IMR-90 (cell line): Measurements from ENCODE around the gene SFXN3.

ENCODE experiments used
- BHLHE40 ChIP-seq: fragments of 150-350 bp; IDR thresholded peaks from 2 replicates; pipeline ENCODE4 v1.6.1; 2016; ENCODE audit warnings: mild to moderate bottlenecking, low read depth, low read length
- CEBPB ChIP-seq: IDR thresholded peaks from 2 replicates; pipeline ENCODE4 v1.6.1; 2012; ENCODE audit warnings: low read depth, low read length, improper control_type of control experiment
- CTCF ChIP-seq: conservative IDR thresholded peaks from 2 replicates; pipeline ENCODE4 v1.5.1; 2012; ENCODE audit warnings: mild to moderate bottlenecking, low read depth, low read length, improper control_type of control experiment
- MAFK ChIP-seq: IDR thresholded peaks from 2 replicates; pipeline ENCODE4 v1.6.1; 2012; ENCODE audit warnings: low read depth, low read length, improper control_type of control experiment
- MAZ ChIP-seq: IDR thresholded peaks from 2 replicates; pipeline ENCODE4 v1.6.1; 2012; ENCODE audit warnings: low read depth, mild to moderate bottlenecking, low read length, improper control_type of control experiment, moderate library complexity, borderline replicate concordance
- MXI1 ChIP-seq: IDR thresholded peaks from 2 replicates; pipeline ENCODE4 v1.6.1; 2012; ENCODE audit warnings: low read depth, mild to moderate bottlenecking, low read length, moderate library complexity, borderline replicate concordance
- POLR2A ChIP-seq: IDR thresholded peaks from 2 replicates; pipeline ENCODE4 v1.6.1; 2012; ENCODE audit warnings: mild to moderate bottlenecking, low read depth, low read length
- RAD21 ChIP-seq: IDR thresholded peaks from 2 replicates; pipeline ENCODE4 v1.6.1; 2012; ENCODE audit warnings: low read length, improper control_type of control experiment
- RCOR1 ChIP-seq: IDR thresholded peaks from 2 replicates; pipeline ENCODE4 v1.6.1; 2012; ENCODE audit warnings: mild to moderate bottlenecking, low read length, improper control_type of control experiment; ENCODE audit not compliant: insufficient replicate concordance
- RFX5 ChIP-seq: IDR thresholded peaks from 2 replicates; pipeline ENCODE4 v1.8.0; 2012; ENCODE audit warnings: low read depth, mild to moderate bottlenecking, low read length, moderate library complexity
- SMC3 ChIP-seq: fragments of 150-350 bp; IDR thresholded peaks from 2 replicates; pipeline ENCODE4 v1.6.1; 2016; ENCODE audit warnings: low read depth, mild to moderate bottlenecking, antibody characterized with exemption, low read length, moderate library complexity
- USF2 ChIP-seq: fragments of 150-350 bp; IDR thresholded peaks from 2 replicates; pipeline ENCODE4 v1.6.1; 2017; ENCODE audit warnings: mild to moderate bottlenecking, antibody characterized with exemption, low read length, low read depth

- TF ChIP-seq CTCF, result no peak
- peak; percentile 90 for TF ChIP-seq POLR2A
- TF ChIP-seq RFX5, result no peak
- peak; percentile 68; the same call in 1 of the 2 replicates for TF ChIP-seq MAZ
- peak; percentile 47 for TF ChIP-seq RCOR1
- TF ChIP-seq CEBPB, result no peak
- TF ChIP-seq SMC3, result no peak
- TF ChIP-seq RAD21, result no peak
- TF ChIP-seq MXI1, result peak; percentile 51
- TF ChIP-seq USF2, result no peak
- TF ChIP-seq BHLHE40, result no peak
- TF ChIP-seq MAFK, result 0 out of 2 replicates have a peak, but pooled peaks have one; percentile 14
Observed at GRCh38 chr10:101032637-101033224, 1.7 kb downstream of the SFXN3 start.
